ENCODE results near the gene SLC16A11. TPM values are rescaled to one million over a fixed set of nuclear protein-coding genes. Genes with fewer than 3 reads are reported as not detected.

SLC16A11 gene
- total RNA-seq, 5 donors from 2014 or later (not counting 1 experiment from before 2014, with no cell fraction given), result 1.4 to 2.2 (median 1.8) TPM

- Mint-ChIP-seq H3K9me3 (peaks cover 10 to 16% (median 10%) of the 10 kb centered on the region in 3 donors), H3K4me1 (peaks cover 0 to 6% (median 0%) of the 10 kb centered on the region in 3 donors), H3K27ac (no peak overlapping the region), H3K36me3 (peaks cover 6% of the 10 kb centered on the region), H3K4me3 (no peak overlapping the region), H3K27me3 (no peaks in the 10 kb centered on the region)
- ATAC-seq (replicated peaks in 1 of 4) (no peak), DNase-seq (no peak)
- H3K36me3 ChIP-seq (ENCODE audit: control insufficient read depth in 2 of 2, extremely low read depth in 1 of 2, insufficient read depth in 1 of 2, low read length in 1 of 2), result no peaks in the 10 kb centered on the region
- H3K4me1 ChIP-seq (ENCODE audit: control insufficient read depth in 1 of 2, extremely low read depth in 1 of 2, insufficient read depth in 2 of 2, low read length in 2 of 2), result no peaks in the 10 kb centered on the region
- no peaks in the 10 kb centered on the region for H3K9me3 ChIP-seq
- H3K27ac ChIP-seq (ENCODE audit: low read length), result no peak overlapping the region
- no peak overlapping the region for H3K4me3 ChIP-seq (ENCODE audit: control insufficient read depth in 1 of 2, extremely low read depth in 1 of 2, low read length in 1 of 2)
- CTCF ChIA-PET, result no interaction called here
- no peaks in the 10 kb centered on the region for H3K27me3 ChIP-seq (replicated peaks in 1 of 2; ENCODE audit: control insufficient read depth in 2 of 2, extremely low read depth in 1 of 2, insufficient read depth in 2 of 2, low read length in 1 of 2)
- POLR2A ChIA-PET, result no interaction called here
- WGBS (ENCODE audit: insufficient coverage), result no CpG with 5 or more reads among the region's 2 CpGs
Observed at GRCh38 chr17:7072406-7072805, 28.5 kb upstream of the SLC16A11 start.

DNA sequence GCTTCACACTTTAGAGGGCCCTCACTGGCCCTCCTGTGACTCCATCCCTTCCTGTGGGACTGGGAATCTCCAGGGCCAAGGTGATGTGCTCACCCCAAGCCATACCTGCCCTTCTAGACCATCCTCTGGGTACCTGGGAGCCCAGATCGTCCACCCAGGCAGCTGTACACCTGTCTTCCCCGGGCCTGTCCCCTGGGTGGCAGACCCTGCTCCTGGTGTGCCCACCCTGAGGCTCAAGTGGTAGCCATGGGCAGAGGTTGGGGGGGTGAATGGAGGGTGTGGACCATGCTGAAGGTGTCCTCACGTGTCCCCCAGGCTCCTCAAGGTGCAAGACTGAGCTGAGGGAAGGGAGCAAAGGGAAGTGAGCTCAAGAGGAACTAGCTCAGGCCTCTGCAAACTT, 26.8 kb upstream of the SLC16A11 start:
- Histone ChIP-seq H3K36me3 (ENCODE audit: control insufficient read depth in 2 of 2, extremely low read depth in 1 of 2, insufficient read depth in 1 of 2, low read length in 1 of 2) (no peaks in the 10 kb centered on the region), H3K4me1 (ENCODE audit: control insufficient read depth in 1 of 2, extremely low read depth in 1 of 2, insufficient read depth in 2 of 2, low read length in 2 of 2) (no peaks in the 10 kb centered on the region), H3K27me3 (replicated peaks in 1 of 2; ENCODE audit: control insufficient read depth in 2 of 2, extremely low read depth in 1 of 2, insufficient read depth in 2 of 2, low read length in 1 of 2) (peaks cover 0 to under 1% of the 10 kb centered on the region in 2 experiments), H3K27ac (ENCODE audit: low read length) (no peak overlapping the region), H3K9me3 (no peaks in the 10 kb centered on the region), H3K4me3 (ENCODE audit: control insufficient read depth in 1 of 2, extremely low read depth in 1 of 2, low read length in 1 of 2) (no peak overlapping the region)
- DNase-seq (no peak), ATAC-seq (replicated peaks in 1 of 4) (no peak)
- peaks cover 6% of the 10 kb centered on the region for H3K36me3 Mint-ChIP-seq
- H3K4me1 Mint-ChIP-seq, result no peaks in the 10 kb centered on the region
- POLR2A ChIA-PET, result interaction anchor here in 1 of 2 donors (0.7 kb wide), 1 partner anchor 214 kb away, joined by 3 read pairs; no protein-coding TSS in a partner anchor
- H3K27ac Mint-ChIP-seq, result no peak overlapping the region
- H3K27me3 Mint-ChIP-seq, result no peaks in the 10 kb centered on the region
- CTCF ChIA-PET, result interaction anchor here in 1 of 2 donors (0.7 kb wide), 1 partner anchor 1584 kb away, joined by 3 read pairs; no protein-coding TSS in a partner anchor
- 100% methylated on average over 1 of the region's 3 CpGs for WGBS (ENCODE audit: insufficient coverage)
- no peak overlapping the region for H3K4me3 Mint-ChIP-seq
- peaks cover 10 to 20% (median 10%) of the 10 kb centered on the region in 3 donors for H3K9me3 Mint-ChIP-seq

DNA sequence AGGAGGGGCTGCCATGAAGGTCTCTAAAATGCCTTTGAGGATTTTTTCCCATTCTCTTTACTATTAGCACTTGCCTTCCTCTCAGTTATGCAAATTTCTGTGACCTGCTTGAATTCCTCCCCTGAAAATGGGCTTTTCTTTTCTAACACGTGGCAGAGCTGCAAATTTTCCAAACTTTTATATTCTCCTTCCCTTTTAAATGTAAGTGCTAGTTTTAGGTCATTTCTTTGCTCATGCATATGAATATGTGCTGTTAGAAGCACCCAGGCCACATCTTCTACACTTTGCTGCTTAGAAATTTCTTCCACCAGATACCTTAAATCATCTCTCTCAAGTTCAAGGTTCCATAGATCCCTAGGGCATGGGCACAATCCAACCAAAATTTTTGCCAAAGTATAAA, 24.4 kb upstream of the SLC16A11 start:
- Mint-ChIP-seq H3K9me3 (peaks cover 10 to 20% (median 10%) of the 10 kb centered on the region in 3 donors), H3K27me3 (peaks cover 7 to 8% of the 10 kb centered on the region in 2 donors), H3K36me3 (peaks cover 6% of the 10 kb centered on the region), H3K27ac (no peak overlapping the region), H3K4me3 (no peak overlapping the region), H3K4me1 (no peaks in the 10 kb centered on the region)
- Histone ChIP-seq H3K36me3 (ENCODE audit: control insufficient read depth in 2 of 2, extremely low read depth in 1 of 2, insufficient read depth in 1 of 2, low read length in 1 of 2) (no peaks in the 10 kb centered on the region), H3K4me3 (ENCODE audit: control insufficient read depth in 1 of 2, extremely low read depth in 1 of 2, low read length in 1 of 2) (no peak overlapping the region), H3K4me1 (ENCODE audit: control insufficient read depth in 1 of 2, extremely low read depth in 1 of 2, insufficient read depth in 2 of 2, low read length in 2 of 2) (no peaks in the 10 kb centered on the region), H3K27ac (ENCODE audit: low read length) (no peak overlapping the region), H3K9me3 (no peaks in the 10 kb centered on the region), H3K27me3 (replicated peaks in 1 of 2; ENCODE audit: control insufficient read depth in 2 of 2, extremely low read depth in 1 of 2, insufficient read depth in 2 of 2, low read length in 1 of 2) (peaks cover 0 to 8% of the 10 kb centered on the region in 2 experiments)
- ChIA-PET POLR2A (no interaction called here), CTCF (no interaction called here)
- no CpG with 5 or more reads among the region's 1 CpG for WGBS (ENCODE audit: insufficient coverage)
- ATAC-seq (replicated peaks in 1 of 4) (no peak), DNase-seq (no peak)

DNA sequence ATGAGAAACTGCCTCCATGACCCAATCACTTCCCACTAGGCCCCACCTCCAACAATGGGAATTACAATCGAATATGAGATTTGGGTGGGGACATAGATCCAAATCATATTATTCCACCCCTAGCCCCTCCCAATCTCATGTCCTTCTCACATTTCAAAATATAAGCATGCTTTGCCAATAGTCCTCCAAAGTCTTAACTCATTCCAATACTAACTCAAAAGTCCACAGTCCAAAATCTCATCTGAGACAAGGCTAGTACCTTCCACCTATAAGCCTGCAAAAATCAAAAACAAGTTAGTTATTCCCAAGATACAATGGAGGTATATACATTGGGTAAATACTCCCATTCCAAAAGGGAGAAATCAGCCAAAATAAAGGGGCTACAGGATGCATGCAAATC, 23.3 kb upstream of the SLC16A11 start:
- Histone ChIP-seq H3K27ac (ENCODE audit: low read length) (no peak overlapping the region), H3K4me3 (ENCODE audit: control insufficient read depth in 1 of 2, extremely low read depth in 1 of 2, low read length in 1 of 2) (no peak overlapping the region), H3K36me3 (ENCODE audit: control insufficient read depth in 2 of 2, extremely low read depth in 1 of 2, insufficient read depth in 1 of 2, low read length in 1 of 2) (no peaks in the 10 kb centered on the region), H3K27me3 (replicated peaks in 1 of 2; ENCODE audit: control insufficient read depth in 2 of 2, extremely low read depth in 1 of 2, insufficient read depth in 2 of 2, low read length in 1 of 2) (peaks cover 0 to 8% of the 10 kb centered on the region in 2 experiments), H3K9me3 (no peaks in the 10 kb centered on the region), H3K4me1 (ENCODE audit: control insufficient read depth in 1 of 2, extremely low read depth in 1 of 2, insufficient read depth in 2 of 2, low read length in 2 of 2) (no peaks in the 10 kb centered on the region)
- no CpG with 5 or more reads among the region's 1 CpG for WGBS (ENCODE audit: insufficient coverage)
- H3K36me3 Mint-ChIP-seq, result peaks cover 6% of the 10 kb centered on the region
- CTCF ChIA-PET, result no interaction called here
- POLR2A ChIA-PET, result no interaction called here
- H3K4me1 Mint-ChIP-seq, result no peaks in the 10 kb centered on the region
- H3K27ac Mint-ChIP-seq, result no peak overlapping the region
- DNase-seq (no peak), ATAC-seq (replicated peaks in 1 of 4) (no peak)
- no peak overlapping the region for H3K4me3 Mint-ChIP-seq
- peaks cover 11% of the 10 kb centered on the region in 2 donors for H3K27me3 Mint-ChIP-seq
- H3K9me3 Mint-ChIP-seq, result peaks cover 10 to 20% (median 10%) of the 10 kb centered on the region in 3 donors

DNA sequence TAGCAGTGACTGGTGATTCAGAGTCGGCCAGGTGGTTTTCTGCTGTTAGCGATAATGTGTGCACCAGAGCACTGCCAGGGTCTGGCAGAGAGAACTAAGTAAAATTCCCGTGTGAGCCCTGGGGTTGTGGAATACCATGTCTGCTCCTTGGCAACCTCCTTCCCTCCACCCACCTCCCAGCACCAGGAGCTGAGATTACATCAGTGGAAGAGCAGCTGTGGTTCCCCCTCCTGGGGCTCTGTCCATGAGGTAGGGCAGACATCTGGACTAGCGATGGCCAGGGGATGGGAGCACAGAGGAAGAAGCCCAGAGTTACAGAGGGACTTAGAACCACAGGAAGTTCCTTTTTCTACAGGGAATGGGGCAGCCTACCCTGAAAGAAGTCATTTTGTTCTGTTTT, 20.4 kb upstream of the SLC16A11 start:
- H3K4me1 Mint-ChIP-seq, result peaks cover 0 to 6% (median 5%) of the 10 kb centered on the region in 3 donors
- Histone ChIP-seq H3K36me3 (ENCODE audit: control insufficient read depth in 2 of 2, extremely low read depth in 1 of 2, insufficient read depth in 1 of 2, low read length in 1 of 2) (no peaks in the 10 kb centered on the region), H3K9me3 (no peaks in the 10 kb centered on the region), H3K4me3 (ENCODE audit: control insufficient read depth in 1 of 2, extremely low read depth in 1 of 2, low read length in 1 of 2) (no peak overlapping the region), H3K4me1 (ENCODE audit: control insufficient read depth in 1 of 2, extremely low read depth in 1 of 2, insufficient read depth in 2 of 2, low read length in 2 of 2) (no peaks in the 10 kb centered on the region), H3K27ac (ENCODE audit: low read length) (no peak overlapping the region), H3K27me3 (replicated peaks in 1 of 2; ENCODE audit: control insufficient read depth in 2 of 2, extremely low read depth in 1 of 2, insufficient read depth in 2 of 2, low read length in 1 of 2) (peaks cover 0 to 14% of the 10 kb centered on the region in 2 experiments)
- peaks cover 6% of the 10 kb centered on the region for H3K36me3 Mint-ChIP-seq
- CTCF ChIA-PET, result no interaction called here
- H3K4me3 Mint-ChIP-seq, result no peak overlapping the region
- H3K9me3 Mint-ChIP-seq, result peaks cover 10 to 20% (median 10%) of the 10 kb centered on the region in 3 donors
- POLR2A ChIA-PET, result no interaction called here
- no peak overlapping the region for H3K27ac Mint-ChIP-seq
- peaks cover 15% of the 10 kb centered on the region in 2 donors for H3K27me3 Mint-ChIP-seq
- no peak for DNase-seq
- ATAC-seq (replicated peaks in 1 of 4), result no peak
- WGBS (ENCODE audit: insufficient coverage), result 69% methylated on average over 4 of the region's 4 CpGs

GRCh38 chr17:7063518-7064094, 19.7 kb upstream of the SLC16A11 start:
- peaks cover 2% of the 10 kb centered on the region for H3K36me3 Mint-ChIP-seq
- peaks cover 5 to 6% (median 5%) of the 10 kb centered on the region in 3 donors for H3K4me1 Mint-ChIP-seq
- Histone ChIP-seq H3K4me1 (ENCODE audit: control insufficient read depth in 1 of 2, extremely low read depth in 1 of 2, insufficient read depth in 2 of 2, low read length in 2 of 2) (no peaks in the 10 kb centered on the region), H3K9me3 (no peaks in the 10 kb centered on the region), H3K4me3 (ENCODE audit: control insufficient read depth in 1 of 2, extremely low read depth in 1 of 2, low read length in 1 of 2) (no peak overlapping the region), H3K27ac (ENCODE audit: low read length) (no peak overlapping the region), H3K27me3 (replicated peaks in 1 of 2; ENCODE audit: control insufficient read depth in 2 of 2, extremely low read depth in 1 of 2, insufficient read depth in 2 of 2, low read length in 1 of 2) (peaks cover 0 to 14% of the 10 kb centered on the region in 2 experiments), H3K36me3 (ENCODE audit: control insufficient read depth in 2 of 2, extremely low read depth in 1 of 2, insufficient read depth in 1 of 2, low read length in 1 of 2) (no peaks in the 10 kb centered on the region)
- H3K9me3 Mint-ChIP-seq, result peaks cover 5 to 14% (median 7%) of the 10 kb centered on the region in 3 donors
- H3K27ac Mint-ChIP-seq, result no peak overlapping the region
- ChIA-PET POLR2A (no interaction called here), CTCF (no interaction called here)
- DNase-seq (no peak), ATAC-seq (replicated peaks in 1 of 4) (no peak)
- peaks cover 15% of the 10 kb centered on the region in 2 donors for H3K27me3 Mint-ChIP-seq
- WGBS (ENCODE audit: insufficient coverage), result 77% methylated on average over 3 of the region's 6 CpGs
- H3K4me3 Mint-ChIP-seq, result no peak overlapping the region
